Right ventricle myocardium superior (tissue), 1 donor: ENCODE measurements around the gene ATOX1. TPM values are rescaled to one million over a fixed set of nuclear protein-coding genes. Genes with fewer than 3 reads are reported as not detected.

Experiments used
- ATAC-seq: fragments of 200-7000 bp; cut with Tn5 transposase; one replicate; pipeline ENCODE4 v1.9.1; 2020; ENCODE audit warnings: mild to moderate bottlenecking; ENCODE audit not compliant: poor library complexity
- DNase-seq: peaks from one replicate; pipeline ENCODE4 v3.0.0-alpha.2; 2020
- intact Hi-C: fragments of 100-400 bp; cut with DNase I; formaldehyde crosslinking; loops from one replicate; pipeline ENCODE4 v1.11.2; 2022
- total RNA-seq: library from RNA; stranded (reverse); fragmentation: NEBNext Ultra II Directional; extraction: Animal tissue kit (Norgen Biotek cat#: 25700); gene quantifications from one replicate; pipeline ENCODE4 v1.2.1, GENCODE V29; 2021
- donor health status: DM: no; HTN: yes; CAD: no; lungs with severe emphysema.

Gene ATOX1
- total RNA-seq, 1 donor from 2014 or later: 61.7 TPM

DNA sequence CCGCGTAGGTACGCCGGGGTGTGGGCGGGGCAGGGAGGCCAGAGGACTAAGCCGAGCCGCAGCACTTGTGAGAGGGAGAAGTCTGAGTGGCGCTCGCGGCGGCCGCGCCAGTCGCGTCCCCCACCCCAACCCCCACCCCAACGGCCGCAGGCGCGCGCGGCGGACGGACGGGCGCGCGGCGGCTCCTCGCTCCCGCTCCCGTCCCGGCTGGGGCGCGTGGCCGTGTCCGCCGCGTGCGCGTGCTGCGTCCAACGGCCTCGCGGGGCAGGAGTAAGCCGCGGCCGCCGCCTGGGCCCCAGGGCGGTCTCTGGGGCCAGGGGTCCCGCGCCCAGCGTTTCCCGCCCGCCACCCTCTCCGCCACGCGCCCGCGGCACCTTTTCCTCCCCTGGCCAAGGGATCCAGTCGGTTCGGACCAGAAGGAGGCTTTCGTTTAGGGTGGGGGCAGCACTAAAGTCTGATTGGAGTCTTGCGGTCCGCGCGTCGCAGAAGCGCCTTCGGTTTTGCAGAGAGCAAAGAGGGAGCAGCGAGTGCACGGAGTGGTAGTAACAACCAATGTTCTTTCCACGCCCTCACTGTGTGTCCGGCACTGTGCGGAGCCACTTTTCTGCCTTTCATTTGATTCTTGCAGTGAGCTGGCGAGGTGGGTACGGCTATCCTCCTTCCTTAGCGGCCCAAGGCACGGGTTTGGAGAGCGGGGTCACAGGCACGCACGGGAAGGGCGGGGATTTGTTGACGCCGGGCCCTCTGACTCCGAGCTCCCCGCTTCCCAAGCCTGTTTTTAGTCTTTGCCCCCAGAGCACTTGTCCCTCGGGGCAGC is 13.8 kb upstream of the ATOX1 start:
- ATAC-seq (peak; percentile 5), DNase-seq (peak; percentile 62)
- intact Hi-C loops: no loop called here

DNA sequence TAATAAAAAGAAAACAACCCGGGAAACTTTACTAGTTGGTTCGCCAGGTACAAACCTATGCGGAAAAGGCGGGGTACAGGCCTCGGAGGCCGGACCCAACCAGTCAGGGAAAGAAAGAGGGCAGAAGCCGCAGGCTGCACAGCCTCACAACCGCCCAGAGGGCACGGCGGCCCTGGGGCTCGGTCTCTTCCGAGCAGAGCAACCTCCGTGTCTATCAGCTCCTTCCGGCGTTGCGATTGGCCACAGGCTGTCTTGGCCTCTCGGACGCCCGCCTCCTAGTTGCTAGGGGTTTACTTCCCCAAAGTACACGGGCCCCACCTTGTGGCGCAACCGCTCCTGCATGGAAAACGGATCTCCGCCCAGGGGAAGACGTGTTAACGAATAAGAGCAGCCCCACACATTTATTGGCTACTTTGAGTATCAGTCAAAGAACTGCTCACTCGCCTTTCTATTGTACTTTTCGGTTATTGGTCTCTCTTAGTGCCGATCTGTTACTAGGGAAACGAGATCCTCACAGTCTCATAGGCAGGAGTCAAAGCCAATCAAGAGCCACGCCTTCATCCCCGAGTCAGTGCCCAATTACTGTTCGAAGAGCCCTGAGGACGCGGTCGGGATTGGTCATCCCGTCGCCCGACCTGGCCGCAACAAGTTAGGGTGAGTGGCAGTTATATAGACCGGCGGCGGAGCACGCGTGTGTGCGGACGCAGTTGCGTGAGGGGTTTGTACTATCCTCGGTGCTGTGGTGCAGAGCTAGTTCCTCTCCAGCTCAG is 13.0 kb upstream of the ATOX1 start, which contains the start of gene G3BP1:
TSS of gene G3BP1 (plus strand) at position 696 of the 770 bp plus-strand sequence. CDS start 14,667 bp downstream, outside the sequence.
- ATAC-seq: peak; percentile 94
- intact Hi-C loops: no loop called here
- peak; percentile 100 for DNase-seq

- DNase-seq (peak; percentile 89), ATAC-seq (peak; percentile 46)
- intact Hi-C loops: no loop called here
Measured at GRCh38 chr5:151770383-151771258, 12.2 kb upstream of the ATOX1 start.

GRCh38 chr5:151766975-151767374 is 8.5 kb upstream of the ATOX1 start:
- ATAC-seq: no peak
- intact Hi-C loops: no loop called here
- no peak for DNase-seq

GRCh38 chr5:151764801-151765200 is 6.4 kb upstream of the ATOX1 start:
- DNase-seq: no peak
- intact Hi-C loops: no loop called here
- ATAC-seq: no peak

DNA sequence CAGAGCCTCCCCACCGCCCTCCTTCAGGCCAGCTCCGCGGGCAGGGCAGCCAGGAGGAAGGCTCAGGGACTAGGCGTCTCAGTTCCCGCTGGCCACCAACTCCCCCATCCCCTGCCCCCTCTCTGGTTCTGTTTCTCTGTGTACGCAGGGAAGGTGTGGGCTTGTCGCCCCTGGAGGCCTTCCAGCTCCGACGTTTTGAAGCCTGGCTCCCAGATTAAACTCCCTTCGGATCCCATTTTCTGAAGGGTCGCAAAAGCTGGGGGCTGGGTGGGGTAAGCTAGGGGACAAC is 346 bp downstream of the ATOX1 start:
- peak; percentile 51 for ATAC-seq
- DNase-seq: no peak
- intact Hi-C loops: loop anchor here (10.0 kb wide), 1 partner anchor 313 kb away; the partner anchor contains the start of gene SLC36A1

DNA sequence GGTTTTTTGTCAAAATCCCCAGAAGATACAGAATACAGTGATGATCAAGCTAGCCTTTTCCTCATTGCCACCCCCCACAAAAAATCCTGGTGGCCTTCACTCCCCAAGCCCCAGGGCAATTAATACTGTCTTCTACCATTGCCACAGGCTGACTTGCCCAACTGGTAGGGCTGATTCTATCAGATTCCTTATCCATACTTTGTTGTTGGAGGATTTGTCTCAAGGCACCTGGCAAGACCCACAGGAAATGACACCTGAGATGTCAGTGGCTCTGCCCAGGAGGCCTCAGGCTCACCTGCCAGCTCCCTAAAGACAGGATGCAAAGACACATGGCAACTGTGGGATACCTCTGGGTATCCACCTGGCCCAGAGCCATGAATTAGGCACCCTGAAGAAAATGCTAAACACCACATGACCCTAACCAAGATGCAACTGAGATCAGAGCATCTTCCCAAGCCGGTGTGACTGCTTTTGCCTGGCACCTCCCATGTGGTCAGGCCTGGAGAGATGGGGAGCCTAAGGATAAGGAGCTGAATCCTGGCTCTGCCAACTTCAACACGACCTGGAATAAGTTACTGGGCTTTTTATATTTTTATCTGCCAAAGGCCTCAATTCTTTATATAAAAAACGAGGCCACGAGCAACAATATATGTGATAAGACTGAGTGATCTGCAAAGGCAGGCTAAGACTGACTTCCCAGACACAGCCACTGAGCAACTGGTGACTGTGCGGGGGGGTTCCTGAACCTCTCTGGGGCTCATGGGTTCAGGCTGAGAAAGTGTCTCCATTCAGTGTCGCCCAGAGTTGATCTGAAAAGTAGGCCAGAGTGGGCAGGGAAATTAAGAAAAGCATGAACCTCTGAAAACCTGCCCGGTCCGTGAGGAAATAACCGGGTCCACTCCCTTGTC is 944 bp downstream of the ATOX1 start:
- peak; percentile 3 for ATAC-seq
- no peak for DNase-seq
- intact Hi-C loops: loop anchor here (10.0 kb wide), 1 partner anchor 313 kb away; the partner anchor contains the start of gene SLC36A1

DNA sequence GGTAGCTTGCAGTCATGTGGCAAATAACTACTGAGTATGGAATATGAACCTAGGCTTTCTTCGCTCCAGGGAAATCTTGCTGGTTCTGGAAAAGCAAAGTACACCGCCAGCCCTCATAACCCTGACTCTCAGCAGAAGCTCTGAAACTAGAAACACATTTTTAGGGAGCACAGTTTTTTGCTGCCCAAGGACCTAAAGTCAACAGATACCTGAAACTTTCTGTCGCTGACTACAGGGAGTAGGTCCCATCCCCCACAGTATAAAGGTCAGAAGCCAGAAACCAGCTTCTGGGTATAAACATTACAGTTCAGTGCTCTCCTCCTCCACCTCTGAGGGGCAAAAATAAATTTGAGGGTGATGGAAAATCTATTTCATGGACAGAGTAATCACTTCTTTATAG is 3.0 kb downstream of the ATOX1 start:
- intact Hi-C loops: loop anchor here (10.0 kb wide), 1 partner anchor 311 kb away; the partner anchor contains the start of gene SLC36A1
- DNase-seq: no peak

GRCh38 chr5:151751593-151751992 is 6.8 kb downstream of the ATOX1 start:
- ATAC-seq (no peak), DNase-seq (no peak)
- intact Hi-C loops: loop anchor here (10.0 kb wide), 1 partner anchor 307 kb away; the partner anchor contains the start of gene SLC36A1

More for the DNA sequence above, 3.0 kb downstream of the ATOX1 start:
- ATAC-seq: no peak

GRCh38 chr5:151751091-151751490 is 7.3 kb downstream of the ATOX1 start:
- DNase-seq (no peak), ATAC-seq (no peak)
- intact Hi-C loops: loop anchor here (10.0 kb wide), 1 partner anchor 306 kb away; the partner anchor contains the start of gene SLC36A1

- intact Hi-C loops: loop anchor here (10.0 kb wide), 1 partner anchor 305 kb away; the partner anchor contains the start of gene SLC36A1
- ATAC-seq (no peak), DNase-seq (no peak)
Measured at GRCh38 chr5:151750121-151750520, 8.3 kb downstream of the ATOX1 start.

DNA sequence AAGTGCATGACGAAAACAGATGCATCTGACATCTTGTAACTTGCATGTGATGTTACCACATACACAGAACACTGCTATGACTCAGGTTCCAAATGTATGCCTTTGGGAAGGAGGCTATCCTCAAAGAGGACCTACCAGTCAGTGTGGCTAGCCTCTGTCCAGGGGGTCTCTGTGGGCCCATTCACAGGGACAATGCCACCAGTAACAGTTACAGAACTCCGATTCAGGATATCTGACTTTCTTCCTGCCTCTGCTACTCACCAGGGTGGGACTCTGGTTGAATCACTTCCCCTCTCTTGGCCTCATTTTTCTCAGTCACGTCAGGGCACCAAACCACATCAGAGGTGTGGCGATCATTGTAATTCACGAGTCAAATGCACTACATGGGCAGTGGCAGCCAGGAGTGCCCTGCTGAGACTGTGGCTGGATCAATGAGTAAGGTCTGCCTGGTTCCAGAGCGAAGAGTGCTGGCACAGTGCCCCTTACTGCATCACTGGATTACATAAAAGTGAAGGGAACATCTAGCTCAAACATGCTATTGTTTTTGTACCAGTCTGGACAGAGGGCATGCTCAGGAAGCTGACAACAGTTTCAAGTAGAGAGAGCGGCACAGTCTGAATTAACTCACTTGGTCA is 13.2 kb downstream of the ATOX1 start:
- ATAC-seq (peak; percentile 64), DNase-seq (peak; percentile 68)
- intact Hi-C loops: no loop called here

DNA sequence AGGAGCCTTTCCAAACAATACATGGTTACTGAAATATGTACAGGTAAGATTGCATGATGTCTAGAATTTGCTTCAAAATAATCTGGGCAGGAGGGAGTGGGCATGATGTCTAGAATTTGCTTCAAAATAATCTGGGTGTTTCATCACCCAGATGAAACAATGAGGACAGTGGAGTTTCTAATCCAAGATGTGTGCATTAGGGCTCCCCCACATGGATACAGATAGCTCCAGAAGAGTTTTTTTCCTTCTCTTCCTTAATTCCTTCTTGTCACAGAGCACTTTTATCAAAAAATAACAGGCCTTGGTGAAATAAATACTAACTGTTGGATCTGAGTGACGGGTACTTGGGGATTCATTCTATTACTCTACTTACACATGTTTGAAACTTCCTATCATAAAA is 14.9 kb downstream of the ATOX1 start:
- no peak for DNase-seq
- intact Hi-C loops: no loop called here
- no peak for ATAC-seq

DNA sequence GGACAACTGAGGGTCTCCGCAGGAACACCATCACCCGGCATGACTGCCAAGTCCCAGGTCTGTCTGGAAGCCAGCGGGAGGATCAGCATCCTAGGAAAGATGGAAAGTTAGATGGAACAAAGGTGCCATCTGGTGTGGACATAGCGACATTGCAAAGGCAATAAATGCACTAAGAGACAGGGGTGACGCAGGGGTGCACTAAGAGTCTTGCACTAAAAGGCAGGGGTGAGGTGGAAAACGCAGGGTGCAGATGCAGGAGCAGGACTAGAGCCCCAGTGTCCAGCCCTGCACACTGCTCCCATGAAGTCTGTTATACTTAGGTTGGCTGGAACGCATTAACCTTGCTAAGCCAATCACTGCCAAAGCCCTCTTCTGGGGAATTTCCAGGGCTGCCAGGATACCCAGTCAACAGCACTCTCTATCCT is 15.5 kb downstream of the ATOX1 start:
- intact Hi-C loops: no loop called here
- ATAC-seq (peak; percentile 13), DNase-seq (no peak)

DNA sequence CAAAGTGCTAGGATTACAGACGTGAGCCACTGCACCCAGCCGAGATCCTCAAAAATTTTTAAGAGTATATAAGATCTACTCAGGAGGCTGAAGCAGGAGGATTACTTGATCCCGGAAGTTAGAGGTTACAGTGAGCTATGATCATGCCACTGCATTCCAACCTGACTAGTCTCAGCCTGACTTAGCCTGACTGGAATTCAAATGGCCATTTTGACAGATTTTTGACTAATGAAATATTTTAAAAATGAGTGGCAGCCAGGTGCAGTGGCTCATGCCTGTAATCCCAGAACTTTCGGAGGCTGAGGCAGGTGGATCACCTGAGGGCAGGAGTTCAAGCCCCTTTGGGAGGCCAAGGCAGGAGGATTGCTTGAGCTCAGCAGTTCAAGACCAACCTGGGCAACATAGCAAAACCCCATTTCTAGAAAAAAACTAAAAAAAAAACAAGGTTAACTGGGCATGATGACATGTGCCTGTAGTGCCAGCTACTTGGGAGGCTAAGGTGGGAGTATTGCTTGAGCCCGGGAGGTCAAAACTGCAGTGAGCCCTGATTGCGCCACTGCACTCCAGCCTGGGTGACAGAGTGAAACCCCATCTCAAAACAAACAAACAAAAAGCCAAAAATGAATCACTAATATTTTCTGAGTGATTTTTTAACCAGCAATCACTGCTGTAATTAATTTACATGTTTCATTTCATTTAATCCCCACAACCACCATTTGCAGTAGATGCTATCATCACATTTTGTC is 16.6 kb downstream of the ATOX1 start:
- DNase-seq (no peak), ATAC-seq (no peak)
- intact Hi-C loops: loop anchor here (2.0 kb wide), 1 partner anchor 83 kb away; no protein-coding TSS in a partner anchor

DNA sequence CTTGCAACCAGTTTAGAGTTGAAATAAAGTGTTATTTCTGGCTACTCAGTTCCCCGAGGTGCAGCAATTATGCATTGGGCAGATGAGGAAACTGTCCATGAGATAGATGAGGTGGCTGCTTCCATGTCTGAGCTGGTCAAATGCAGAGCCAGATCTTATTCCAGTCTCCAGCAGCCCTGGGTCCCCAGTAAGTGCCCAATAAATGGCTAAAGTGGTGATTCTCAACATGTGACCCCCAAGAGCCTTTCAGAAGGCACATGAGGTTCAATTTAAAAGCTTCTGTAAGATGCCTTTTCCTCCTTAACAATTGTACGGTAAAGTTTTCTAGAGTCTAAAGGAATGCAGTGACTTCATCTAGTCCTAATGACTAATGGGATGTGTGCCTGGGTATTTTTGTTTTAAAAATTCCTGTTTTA is 17.5 kb downstream of the ATOX1 start:
- intact Hi-C loops: loop anchor here (2.0 kb wide), 1 partner anchor 82 kb away; no protein-coding TSS in a partner anchor
- DNase-seq (no peak), ATAC-seq (no peak)
